Endothelial cell (in vitro differentiated cells): ENCODE measurements around the gene FBH1. TPM values are rescaled to one million over a fixed set of nuclear protein-coding genes. Genes with fewer than 3 reads are reported as not detected.
"Not testable (repeated sequence)": the region's sequence is repeated elsewhere in the genome, so short reads cannot be mapped to it uniquely, and the experiment has no call there.

Experiments
- DNase-seq: peaks from one replicate; pipeline ENCODE4 v3.0.0; 2021; ENCODE audit warnings: low spot score
- H3K27ac Mint-ChIP-seq: one replicate; pipeline ENCODE4 v1.8.0; 2021; ENCODE audit warnings: mixed read lengths, inconsistent platforms; ENCODE audit not compliant: unreplicated experiment
- H3K27me3 Mint-ChIP-seq: one replicate; pipeline ENCODE4 v1.8.0; 2021; ENCODE audit warnings: mild to moderate bottlenecking, moderate library complexity, mixed read lengths, inconsistent platforms; ENCODE audit not compliant: unreplicated experiment
- H3K36me3 Mint-ChIP-seq: one replicate; pipeline ENCODE4 v1.8.0; 2021; ENCODE audit warnings: mild to moderate bottlenecking, low read depth, mixed read lengths, inconsistent platforms; ENCODE audit not compliant: unreplicated experiment
- H3K4me1 Mint-ChIP-seq: one replicate; pipeline ENCODE4 v1.8.0; 2021; ENCODE audit warnings: mild to moderate bottlenecking, mixed read lengths, inconsistent platforms; ENCODE audit not compliant: unreplicated experiment
- H3K4me3 Mint-ChIP-seq: one replicate; pipeline ENCODE4 v1.8.0; 2021; ENCODE audit warnings: mild to moderate bottlenecking, mixed read lengths, inconsistent platforms; ENCODE audit not compliant: unreplicated experiment
- H3K9me3 Mint-ChIP-seq: one replicate; pipeline ENCODE4 v1.8.0; 2021; ENCODE audit warnings: mixed read lengths, inconsistent platforms; ENCODE audit not compliant: unreplicated experiment
- total RNA-seq: library from RNA; stranded (reverse); fragmentation: NEBNext Ultra II Directional; extraction: Animal tissue kit (Norgen Biotek cat#: 25700); gene quantifications from one replicate; pipeline ENCODE4 v1.2.1, GENCODE V29; 2021; ENCODE audit not compliant: unreplicated experiment
- TF ChIP-seq, protein P1 (sequence below): fragments of 200-600 bp; sonication (generic); IDR thresholded peaks from one replicate; pipeline ENCODE4 v1.5.0; 2021; ENCODE audit warnings: antibody characterized with exemption; ENCODE audit not compliant: unreplicated experiment

The FBH1 gene
- total RNA-seq, 1 donor from 2014 or later, result 95.2 TPM

DNA sequence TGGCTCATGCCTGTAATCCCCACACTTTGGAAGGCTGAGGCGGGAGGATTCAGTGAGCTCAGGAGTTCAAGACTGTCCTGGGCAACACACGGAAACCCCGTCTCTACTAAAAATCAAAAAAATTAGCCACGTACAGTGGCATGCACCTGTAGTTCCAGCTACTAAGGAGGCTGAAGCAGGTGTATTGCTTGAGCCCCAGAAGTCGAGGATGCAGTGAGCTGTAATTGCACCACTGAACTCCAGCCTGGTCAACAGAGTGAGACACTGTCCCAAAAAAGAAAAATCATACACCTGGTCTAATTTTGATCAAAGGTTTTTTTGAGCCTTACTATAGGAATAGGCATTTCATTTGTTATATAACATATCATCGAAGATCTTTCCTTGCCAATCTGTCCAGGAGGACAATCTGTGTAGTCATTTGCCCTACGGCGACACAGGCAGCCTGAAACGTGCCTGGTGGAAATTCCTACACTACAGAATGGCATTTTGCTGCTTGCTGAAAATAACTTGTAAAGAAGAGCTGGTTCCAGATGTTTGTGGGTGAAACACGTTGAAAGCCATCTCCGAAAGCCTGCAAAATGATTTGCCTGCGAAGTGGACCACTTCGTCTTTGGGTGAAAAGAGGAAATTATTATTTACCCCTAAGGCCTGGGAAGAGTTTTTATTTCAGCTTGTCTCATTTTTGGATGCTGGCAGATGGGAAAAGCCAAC is 45.5 kb upstream of the FBH1 start:
- H3K27ac Mint-ChIP-seq, result no peak overlapping the region
- H3K36me3 Mint-ChIP-seq, result no peaks in the 10 kb centered on the region
- TF ChIP-seq, protein P1, sequence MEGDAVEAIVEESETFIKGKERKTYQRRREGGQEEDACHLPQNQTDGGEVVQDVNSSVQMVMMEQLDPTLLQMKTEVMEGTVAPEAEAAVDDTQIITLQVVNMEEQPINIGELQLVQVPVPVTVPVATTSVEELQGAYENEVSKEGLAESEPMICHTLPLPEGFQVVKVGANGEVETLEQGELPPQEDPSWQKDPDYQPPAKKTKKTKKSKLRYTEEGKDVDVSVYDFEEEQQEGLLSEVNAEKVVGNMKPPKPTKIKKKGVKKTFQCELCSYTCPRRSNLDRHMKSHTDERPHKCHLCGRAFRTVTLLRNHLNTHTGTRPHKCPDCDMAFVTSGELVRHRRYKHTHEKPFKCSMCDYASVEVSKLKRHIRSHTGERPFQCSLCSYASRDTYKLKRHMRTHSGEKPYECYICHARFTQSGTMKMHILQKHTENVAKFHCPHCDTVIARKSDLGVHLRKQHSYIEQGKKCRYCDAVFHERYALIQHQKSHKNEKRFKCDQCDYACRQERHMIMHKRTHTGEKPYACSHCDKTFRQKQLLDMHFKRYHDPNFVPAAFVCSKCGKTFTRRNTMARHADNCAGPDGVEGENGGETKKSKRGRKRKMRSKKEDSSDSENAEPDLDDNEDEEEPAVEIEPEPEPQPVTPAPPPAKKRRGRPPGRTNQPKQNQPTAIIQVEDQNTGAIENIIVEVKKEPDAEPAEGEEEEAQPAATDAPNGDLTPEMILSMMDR, result no peak
- H3K4me1 Mint-ChIP-seq, result peaks cover 6% of the 10 kb centered on the region
- no peaks in the 10 kb centered on the region for H3K27me3 Mint-ChIP-seq
- H3K4me3 Mint-ChIP-seq, result no peak overlapping the region
- no peak for DNase-seq
- H3K9me3 Mint-ChIP-seq, result no peaks in the 10 kb centered on the region

DNA sequence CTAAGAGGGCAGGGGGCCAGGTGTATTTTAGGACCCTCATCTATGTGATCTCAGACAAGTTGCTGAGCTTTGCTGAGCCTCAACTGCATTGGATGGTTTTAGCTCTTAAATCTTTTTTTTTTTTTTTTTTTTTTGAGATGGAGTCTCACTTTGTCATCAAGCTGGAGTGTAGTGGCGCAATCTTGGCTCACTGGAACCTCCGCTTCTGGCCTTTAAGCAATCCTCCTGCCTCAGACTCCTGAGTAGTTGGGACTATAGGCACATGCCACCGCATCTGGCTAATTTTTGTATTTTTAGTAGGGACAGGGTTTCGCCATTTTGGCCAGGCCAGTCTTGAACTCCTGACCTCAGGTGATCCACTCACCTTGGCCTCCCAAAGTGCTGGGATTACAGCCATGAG is 43.4 kb upstream of the FBH1 start:
- not testable (repeated sequence) for DNase-seq, H3K27me3 Mint-ChIP-seq, H3K9me3 Mint-ChIP-seq, H3K4me1 Mint-ChIP-seq, H3K36me3 Mint-ChIP-seq, H3K27ac Mint-ChIP-seq, H3K4me3 Mint-ChIP-seq

DNA sequence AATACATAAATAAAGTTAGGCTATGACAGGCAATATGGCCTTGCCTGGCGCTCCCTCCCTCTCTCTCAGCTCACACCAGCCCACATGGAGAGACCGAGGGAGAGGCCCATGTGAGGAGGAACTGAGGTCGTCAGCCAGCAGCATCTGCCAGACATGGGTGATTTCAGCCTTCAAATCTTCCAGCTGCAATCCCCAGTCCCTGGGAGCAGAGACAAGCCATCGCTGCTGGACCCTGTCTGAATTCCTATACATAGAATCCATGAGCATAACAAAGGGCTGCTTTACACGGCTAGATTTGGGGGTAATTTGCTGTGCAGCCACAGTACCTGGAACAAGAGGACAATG is 35.9 kb upstream of the FBH1 start:
- H3K27ac Mint-ChIP-seq, result no peak overlapping the region
- H3K36me3 Mint-ChIP-seq, result peaks cover 4% of the 10 kb centered on the region
- no peaks in the 10 kb centered on the region for H3K9me3 Mint-ChIP-seq
- H3K4me3 Mint-ChIP-seq, result no peak overlapping the region
- TF ChIP-seq, protein P1, result no peak
- H3K4me1 Mint-ChIP-seq, result peaks cover 3% of the 10 kb centered on the region
- no peak for DNase-seq
- no peaks in the 10 kb centered on the region for H3K27me3 Mint-ChIP-seq

DNA sequence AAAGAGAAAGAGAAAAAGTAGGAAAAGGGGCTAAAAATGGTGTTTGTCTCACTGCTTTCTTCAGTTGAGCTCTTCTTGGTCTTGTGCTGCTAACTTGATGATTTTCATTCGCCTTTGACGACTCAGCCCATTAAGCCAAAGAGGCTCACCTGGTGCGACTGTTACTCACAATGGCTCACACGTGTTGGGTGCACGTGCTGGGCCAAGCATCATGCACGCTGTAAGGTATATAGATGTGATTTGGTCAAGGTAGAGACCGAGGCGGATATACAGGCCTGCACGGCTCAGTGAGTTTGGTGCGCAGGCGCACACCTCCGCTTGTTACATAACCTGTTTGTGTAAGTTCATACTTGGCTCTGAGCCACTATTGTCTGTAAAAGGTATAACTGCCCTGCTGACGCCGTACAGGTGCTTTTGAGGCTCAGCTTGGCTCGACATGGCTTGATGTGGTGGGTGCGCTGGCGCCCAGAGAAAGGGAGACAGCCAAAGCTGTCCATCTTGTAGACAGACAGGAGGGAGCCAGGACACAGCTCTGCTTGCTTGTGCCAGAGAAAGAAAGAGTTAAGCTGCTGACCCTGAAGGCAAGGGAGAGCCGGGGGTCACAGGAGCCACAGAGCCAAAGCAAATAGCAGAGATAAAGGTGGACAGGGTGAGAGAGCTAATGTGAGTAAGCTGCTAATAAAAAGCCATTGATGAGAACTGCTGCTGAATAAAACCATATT is 33.9 kb upstream of the FBH1 start:
- no peak overlapping the region for H3K4me3 Mint-ChIP-seq
- TF ChIP-seq, protein P1, result no peak
- H3K27ac Mint-ChIP-seq, result no peak overlapping the region

DNA sequence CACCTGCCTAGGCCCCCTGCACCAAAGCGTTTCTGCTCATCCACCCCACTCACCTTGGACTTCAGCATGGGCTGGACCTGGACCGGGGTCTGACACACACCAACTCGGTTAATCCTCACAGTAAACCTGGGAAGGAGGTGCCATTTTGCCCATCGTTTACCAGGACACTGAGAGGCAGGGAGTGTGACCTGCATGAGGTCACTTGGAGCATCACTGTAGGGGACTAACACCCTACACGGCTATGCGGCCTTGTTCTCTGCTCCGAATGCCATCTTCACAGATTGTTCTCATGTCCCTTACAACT is 33.4 kb upstream of the FBH1 start:
- TF ChIP-seq, protein P1, result no peak
- no peak for DNase-seq
- Mint-ChIP-seq H3K4me1 (peaks cover 3% of the 10 kb centered on the region), H3K9me3 (no peaks in the 10 kb centered on the region), H3K27me3 (no peaks in the 10 kb centered on the region), H3K36me3 (peaks cover 7% of the 10 kb centered on the region), H3K4me3 (no peak overlapping the region), H3K27ac (no peak overlapping the region)

More for the DNA sequence above, 33.9 kb upstream of the FBH1 start:
- Mint-ChIP-seq H3K27me3 (no peaks in the 10 kb centered on the region), H3K4me1 (peaks cover 3% of the 10 kb centered on the region), H3K36me3 (peaks cover 4% of the 10 kb centered on the region), H3K9me3 (no peaks in the 10 kb centered on the region)
- DNase-seq, result no peak
